Measurements from ENCODE around the gene ZNF862. TPM values are rescaled to one million over a fixed set of nuclear protein-coding genes. Genes with fewer than 3 reads are reported as not detected.

ZNF862 gene
- total and polyA plus RNA-seq, 12 donors: 3.9 to 13.3 (median 10.2) TPM

GRCh38 chr7:149824748-149825566, 13.2 kb upstream of the ZNF862 start:
- DNase-seq (no peak), ATAC-seq (peak in 1 of 8 donors; percentile 12)
- intact Hi-C loops (cut with DNase I): no loop called here
- no peak for TF ChIP-seq CTCF (IDR thresholded peaks at IDR 0.05)
- Histone ChIP-seq H3K27me3 (no peaks in the 10 kb centered on the region), H3K4me3 (no peak overlapping the region), H3K9me3 (no peaks in the 10 kb centered on the region), H3K4me1 (no peaks in the 10 kb centered on the region), H3K27ac (no peak overlapping the region), H3K36me3 (no peaks in the 10 kb centered on the region)
- WGBS, 2 donors: 94 to 96% methylated on average over 19 of the region's 19 CpGs

- DNase-seq (no peak), ATAC-seq (no peak)
- Histone ChIP-seq H3K27ac (no peak overlapping the region), H3K4me1 (no peaks in the 10 kb centered on the region), H3K27me3 (no peaks in the 10 kb centered on the region), H3K4me3 (no peak overlapping the region), H3K36me3 (no peaks in the 10 kb centered on the region), H3K9me3 (no peaks in the 10 kb centered on the region)
- 87 to 91% methylated on average over 19 of the region's 19 CpGs for WGBS, 2 donors
- intact Hi-C loops (cut with DNase I): no loop called here
- no peak for TF ChIP-seq CTCF (IDR thresholded peaks at IDR 0.05)
These were observed 12.4 kb upstream of the ZNF862 start for GRCh38 chr7:149825567-149826343.

GRCh38 chr7:149826344-149827088, 11.7 kb upstream of the ZNF862 start:
- intact Hi-C loops (cut with DNase I): no loop called here
- peaks cover 0 to 5% (median 0%) of the 10 kb centered on the region in 7 donors for H3K27me3 ChIP-seq
- H3K4me1 ChIP-seq: no peaks in the 10 kb centered on the region
- H3K27ac ChIP-seq: no peak overlapping the region
- H3K9me3 ChIP-seq: no peaks in the 10 kb centered on the region
- H3K4me3 ChIP-seq: no peak overlapping the region
- no peak for TF ChIP-seq CTCF (IDR thresholded peaks at IDR 0.05)
- ATAC-seq (no peak), DNase-seq (no peak)
- H3K36me3 ChIP-seq: no peaks in the 10 kb centered on the region
- WGBS, 2 donors: 88 to 89% methylated on average over 12 of the region's 12 CpGs
